Inflammatory macrophage treated with lipopolysaccharide for 1 hour (primary cell): Measurements from ENCODE around the gene ATG101.
A peak's percentile ranks its signal among the peaks of the same experiment; 100 is the strongest.

ENCODE experiments used
- DNase-seq, 2 donors: peaks; one replicate each; pipeline ENCODE4 v3.0.0-alpha.2; 2020 to 2022

Gene ATG101

GRCh38 chr12:52042706-52043385 is 26.9 kb upstream of the ATG101 start:
- DNase-seq, result no peak

GRCh38 chr12:52043386-52044212 is 26.2 kb upstream of the ATG101 start:
- no peak for DNase-seq

DNA sequence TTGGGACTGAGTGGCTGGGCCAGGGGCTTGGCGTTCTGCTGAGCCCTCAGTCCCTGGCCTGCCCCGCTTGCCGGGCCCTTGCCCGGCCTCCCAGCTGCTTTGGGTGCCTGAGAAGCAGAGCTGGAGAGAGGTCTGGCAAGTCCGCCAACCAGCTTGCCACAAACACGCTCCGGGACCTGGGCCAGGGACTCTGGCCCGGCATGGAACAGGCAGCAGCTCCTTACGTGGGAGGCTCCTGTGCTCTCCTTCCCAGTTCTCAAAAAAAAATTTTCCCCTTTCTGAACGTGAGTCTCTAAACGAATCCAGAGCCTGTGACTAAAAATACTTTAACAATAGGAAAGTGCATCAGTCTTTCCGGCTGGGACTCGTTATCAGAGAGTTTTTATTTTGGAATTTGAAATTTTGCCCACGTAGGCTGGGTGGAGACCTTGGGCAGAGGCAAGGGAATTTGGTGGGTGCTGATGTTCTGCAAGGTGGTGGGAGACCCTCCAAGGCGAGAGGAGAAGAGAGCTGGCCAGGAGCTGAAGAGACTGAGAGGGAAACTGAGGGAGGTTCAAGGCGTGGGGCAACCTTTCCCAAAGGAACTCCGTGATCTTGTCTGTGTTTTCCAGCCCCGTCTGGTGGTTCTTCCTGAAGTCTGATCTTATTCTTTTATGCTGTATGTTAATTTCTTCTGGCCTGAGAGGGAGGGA is 25.3 kb upstream of the ATG101 start:
- no peak for DNase-seq

DNA sequence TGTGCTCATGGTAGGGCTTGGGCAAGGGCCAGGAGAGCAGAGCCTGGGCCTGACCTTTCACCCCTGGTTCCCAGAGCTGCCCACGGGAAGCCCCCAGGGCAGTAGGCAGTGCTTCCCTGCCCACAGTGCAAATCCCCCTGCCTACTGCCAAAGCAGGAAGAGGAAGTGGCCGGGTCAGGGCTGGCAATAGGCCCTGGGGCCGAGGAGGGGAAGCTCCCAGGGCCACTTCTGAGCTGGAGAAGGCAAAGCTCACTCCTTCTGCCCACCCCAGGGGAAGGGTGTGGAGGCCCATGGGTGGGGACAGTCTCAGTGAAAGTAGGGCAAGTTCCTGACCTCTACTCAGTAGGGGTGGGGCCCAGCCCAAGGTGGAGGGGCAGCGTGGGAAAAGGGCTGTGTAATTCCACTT is 24.0 kb upstream of the ATG101 start:
- DNase-seq, result peak; percentile 78 to 93

DNA sequence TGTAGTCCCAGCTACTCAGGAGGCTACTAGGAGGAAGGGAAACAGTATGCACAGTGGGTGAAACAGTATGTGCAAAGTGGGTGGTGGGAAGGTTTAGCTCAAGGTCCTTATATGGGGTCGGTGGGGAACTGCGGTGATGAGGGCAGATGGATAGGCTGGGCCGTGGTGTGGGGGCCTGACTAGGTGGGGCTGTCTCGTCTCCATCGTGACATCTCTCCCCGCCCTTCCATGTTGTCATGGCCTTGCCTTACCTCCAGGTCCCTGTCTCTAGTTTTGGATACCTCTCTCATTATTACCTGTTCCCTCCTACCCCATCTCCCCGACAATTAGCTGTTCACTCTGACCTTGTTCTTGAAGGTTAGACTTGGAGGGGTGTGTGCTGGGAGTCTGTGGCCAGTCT is 22.9 kb upstream of the ATG101 start:
- no peak for DNase-seq

DNA sequence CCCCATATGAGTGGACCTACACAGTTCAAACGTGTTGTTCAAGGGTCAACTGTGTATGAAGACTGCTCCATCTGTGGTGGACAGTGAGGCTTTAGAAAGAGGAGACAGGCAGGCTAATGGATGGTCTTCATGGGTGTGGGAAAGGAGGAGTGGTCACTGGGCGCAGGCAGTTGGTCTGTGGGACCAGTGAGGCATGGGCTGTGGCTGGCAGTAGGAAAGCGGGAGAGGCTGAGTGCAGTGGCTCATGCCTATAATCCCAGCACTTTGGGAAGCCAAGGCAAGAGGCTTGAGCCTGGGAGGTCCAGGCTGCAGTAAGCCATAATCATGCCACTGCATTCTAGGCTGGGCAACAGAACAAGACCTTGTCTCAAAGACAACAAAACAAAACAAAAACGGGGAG is 20.5 kb upstream of the ATG101 start:
- no peak for DNase-seq

DNA sequence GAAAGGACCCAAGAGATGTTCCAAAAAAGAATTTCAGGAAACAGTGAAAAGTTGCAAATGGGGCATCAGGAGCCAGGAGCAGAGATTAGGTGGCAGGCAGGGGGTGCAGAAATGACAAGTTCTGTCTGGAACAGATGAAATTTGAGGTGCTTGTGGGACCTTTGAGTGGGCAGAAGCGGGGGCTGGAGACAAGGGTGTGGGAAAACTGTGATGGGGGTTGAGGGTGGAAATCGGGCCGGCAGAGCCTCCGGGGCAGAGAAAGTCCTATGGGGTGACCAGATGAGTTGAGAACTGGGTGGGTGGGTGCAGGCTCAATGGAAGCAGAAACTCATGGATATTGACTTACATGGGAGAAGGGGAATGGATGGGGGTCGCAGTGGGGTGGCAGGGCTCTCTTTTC is 20.1 kb upstream of the ATG101 start:
- no peak for DNase-seq

DNA sequence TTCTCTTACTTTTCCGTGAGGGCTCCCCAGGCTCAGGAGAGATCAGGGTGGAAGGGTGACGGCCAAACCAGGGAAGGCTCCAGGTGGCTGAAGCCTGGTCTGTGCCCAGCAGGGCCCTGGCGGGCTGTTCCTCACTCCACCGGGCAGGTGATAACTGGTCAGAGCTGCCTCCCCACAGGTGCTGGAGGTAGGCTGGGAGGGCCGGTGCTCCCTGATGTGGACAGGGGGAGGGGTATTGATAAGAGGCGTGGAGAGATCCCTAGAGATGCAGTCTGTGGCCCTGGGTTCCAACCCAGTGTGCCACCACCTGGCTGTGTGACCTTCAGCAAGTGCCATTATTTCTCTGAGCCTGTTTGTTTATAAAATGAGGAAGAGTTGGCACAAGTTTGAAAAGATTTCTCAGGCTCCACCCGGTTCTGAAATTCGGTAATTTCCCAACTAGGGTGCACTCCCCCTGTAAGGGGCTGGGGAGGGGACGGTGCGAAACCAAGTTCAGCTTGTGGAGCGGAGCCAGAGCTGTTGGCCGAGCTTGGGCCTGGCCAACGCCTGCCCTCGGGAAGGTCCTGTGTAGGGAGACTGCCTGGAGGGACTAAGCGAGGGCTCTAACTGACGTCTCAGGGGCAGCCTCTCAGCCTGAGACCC is 19.5 kb upstream of the ATG101 start:
- peak; percentile 79 to 87 for DNase-seq

- DNase-seq, result peak; percentile 82 to 92
Observed at GRCh38 chr12:52050758-52051541, 18.8 kb upstream of the ATG101 start, which contains the start of gene NR4A1. NR4A1 (plus strand) TSS chr12:52051442; CDS start chr12:52054329, 2,887 bp downstream.

DNA sequence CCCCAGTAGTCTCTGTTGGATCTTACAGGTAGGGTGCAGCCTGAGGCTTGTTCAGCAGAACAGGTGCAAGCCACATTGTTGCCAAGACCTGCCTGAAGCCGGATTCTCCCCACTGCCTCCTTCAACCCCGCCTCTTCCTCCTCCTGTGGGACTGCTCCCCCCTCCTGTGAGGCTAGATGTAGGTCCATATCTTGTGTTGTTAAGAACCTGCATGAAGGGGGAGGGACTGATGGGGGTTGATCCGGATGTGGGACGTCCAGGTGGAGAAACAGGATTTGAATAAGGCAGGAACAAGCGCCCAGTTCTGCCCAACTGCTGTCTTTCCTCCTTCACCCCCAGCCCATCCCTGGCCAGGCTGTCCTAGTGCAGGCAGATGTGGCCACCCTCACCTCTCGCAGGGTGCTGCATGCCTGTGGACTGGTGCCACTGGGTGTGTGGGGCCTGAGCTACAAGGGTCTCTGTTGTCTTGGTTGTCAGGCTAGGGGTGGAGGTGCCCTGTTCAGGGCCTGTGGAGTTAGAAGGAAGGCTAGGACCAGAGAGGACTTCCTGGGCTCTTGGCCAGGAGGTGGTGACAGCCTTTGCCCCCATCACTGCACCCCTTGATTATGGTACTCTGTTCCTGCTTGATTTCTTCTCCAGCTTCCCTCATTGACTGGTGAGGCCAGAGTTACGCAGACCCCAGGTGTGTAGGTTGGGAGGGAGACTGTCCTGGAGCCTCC is 17.2 kb upstream of the ATG101 start:
- no peak for DNase-seq

DNA sequence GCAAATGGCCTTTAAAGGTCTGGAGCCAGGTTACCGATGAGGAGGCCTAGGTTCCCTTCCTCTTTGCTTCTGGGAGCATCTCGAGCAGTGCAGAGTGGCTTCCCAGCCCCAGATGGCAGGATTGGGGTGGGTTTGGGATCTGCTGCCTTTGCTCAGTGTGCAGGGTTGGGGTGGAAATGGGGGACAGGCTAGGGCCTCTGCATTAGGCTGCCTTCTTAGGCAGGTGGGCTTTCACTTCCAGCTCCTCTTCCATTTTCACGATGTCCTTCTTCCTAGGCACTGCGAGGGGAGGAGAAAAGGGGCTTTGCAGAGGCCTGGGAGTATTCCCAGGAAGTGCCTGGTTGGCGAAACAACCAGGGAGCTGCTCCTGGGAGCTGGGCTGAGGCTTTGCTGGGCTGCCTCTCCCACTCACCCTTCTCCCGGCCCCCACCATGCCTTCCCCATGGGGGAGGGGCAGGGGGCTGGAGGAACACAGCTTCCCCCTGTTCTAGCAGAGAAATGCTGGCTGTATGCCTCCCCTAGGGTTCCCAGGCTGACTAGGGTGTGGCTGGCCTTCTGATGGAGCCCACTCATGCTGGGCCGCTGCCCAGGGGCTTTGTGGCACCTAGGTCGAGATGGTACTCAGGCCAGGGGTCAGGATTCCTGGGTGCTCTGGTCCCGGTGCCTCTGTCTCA is 16.1 kb upstream of the ATG101 start:
- no peak for DNase-seq

DNA sequence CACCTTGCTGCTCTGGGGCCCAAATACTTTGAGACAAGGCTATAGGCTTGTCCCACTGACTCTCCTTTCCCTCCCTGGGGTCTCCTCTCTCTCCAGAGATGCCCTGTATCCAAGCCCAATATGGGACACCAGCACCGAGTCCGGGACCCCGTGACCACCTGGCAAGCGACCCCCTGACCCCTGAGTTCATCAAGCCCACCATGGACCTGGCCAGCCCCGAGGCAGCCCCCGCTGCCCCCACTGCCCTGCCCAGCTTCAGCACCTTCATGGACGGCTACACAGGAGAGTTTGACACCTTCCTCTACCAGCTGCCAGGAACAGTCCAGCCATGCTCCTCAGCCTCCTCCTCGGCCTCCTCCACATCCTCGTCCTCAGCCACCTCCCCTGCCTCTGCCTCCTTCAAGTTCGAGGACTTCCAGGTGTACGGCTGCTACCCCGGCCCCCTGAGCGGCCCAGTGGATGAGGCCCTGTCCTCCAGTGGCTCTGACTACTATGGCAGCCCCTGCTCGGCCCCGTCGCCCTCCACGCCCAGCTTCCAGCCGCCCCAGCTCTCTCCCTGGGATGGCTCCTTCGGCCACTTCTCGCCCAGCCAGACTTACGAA is 15.4 kb upstream of the ATG101 start:
- DNase-seq, result no peak

GRCh38 chr12:52054833-52055730 is 14.7 kb upstream of the ATG101 start:
- no peak for DNase-seq

DNA sequence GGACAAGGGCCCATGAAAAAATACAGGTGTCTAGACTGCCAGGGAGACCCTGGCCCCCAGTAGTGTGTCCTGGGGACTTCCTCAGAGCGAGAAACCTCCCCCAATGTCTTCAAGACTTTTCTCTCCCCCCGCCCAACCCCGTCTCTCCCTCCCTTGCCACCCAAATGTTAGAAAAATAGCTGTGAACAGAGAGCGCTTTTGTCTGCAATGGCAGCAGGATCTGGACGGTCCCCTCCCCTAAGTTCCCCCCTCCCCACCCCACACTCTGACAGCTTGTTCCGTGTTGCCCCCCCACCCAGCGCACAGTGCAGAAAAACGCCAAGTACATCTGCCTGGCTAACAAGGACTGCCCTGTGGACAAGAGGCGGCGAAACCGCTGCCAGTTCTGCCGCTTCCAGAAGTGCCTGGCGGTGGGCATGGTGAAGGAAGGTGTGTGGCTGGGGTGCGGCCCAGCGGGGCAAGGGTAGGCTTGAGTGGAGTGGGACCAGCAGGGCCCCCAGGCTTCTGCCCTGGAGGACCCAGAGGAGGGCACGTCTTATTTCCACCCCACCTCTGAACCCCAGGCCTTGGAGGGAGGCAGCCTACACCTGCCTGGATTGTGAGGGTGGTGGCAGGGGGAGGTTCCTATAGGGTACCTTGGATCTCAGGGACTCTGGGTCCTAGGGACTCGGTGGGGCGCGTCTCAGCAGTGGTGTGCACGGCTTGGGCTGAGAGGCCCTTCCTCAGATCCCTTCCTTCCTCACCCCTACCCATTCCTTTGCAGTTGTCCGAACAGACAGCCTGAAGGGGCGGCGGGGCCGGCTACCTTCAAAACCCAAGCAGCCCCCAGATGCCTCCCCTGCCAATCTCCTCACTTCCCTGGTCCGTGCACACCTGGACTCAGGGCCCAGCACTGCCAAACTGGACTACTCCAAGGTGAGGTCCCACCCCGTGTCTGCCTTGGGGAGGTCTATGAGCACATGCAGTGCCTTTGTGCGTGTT is 13.8 kb upstream of the ATG101 start:
- DNase-seq, result no peak

- DNase-seq, result no peak
Observed at GRCh38 chr12:52056801-52057637, 12.8 kb upstream of the ATG101 start.

- DNase-seq, result no peak
Observed at GRCh38 chr12:52057638-52058576, 11.9 kb upstream of the ATG101 start.
